ENCODE results near the gene SUMO2.
A peak's percentile ranks its signal among the peaks of the same experiment; 100 is the strongest.
"Not testable (repeated sequence)": the region's sequence is repeated elsewhere in the genome, so short reads cannot be mapped to it uniquely, and the experiment has no call there.

Gene SUMO2

DNA sequence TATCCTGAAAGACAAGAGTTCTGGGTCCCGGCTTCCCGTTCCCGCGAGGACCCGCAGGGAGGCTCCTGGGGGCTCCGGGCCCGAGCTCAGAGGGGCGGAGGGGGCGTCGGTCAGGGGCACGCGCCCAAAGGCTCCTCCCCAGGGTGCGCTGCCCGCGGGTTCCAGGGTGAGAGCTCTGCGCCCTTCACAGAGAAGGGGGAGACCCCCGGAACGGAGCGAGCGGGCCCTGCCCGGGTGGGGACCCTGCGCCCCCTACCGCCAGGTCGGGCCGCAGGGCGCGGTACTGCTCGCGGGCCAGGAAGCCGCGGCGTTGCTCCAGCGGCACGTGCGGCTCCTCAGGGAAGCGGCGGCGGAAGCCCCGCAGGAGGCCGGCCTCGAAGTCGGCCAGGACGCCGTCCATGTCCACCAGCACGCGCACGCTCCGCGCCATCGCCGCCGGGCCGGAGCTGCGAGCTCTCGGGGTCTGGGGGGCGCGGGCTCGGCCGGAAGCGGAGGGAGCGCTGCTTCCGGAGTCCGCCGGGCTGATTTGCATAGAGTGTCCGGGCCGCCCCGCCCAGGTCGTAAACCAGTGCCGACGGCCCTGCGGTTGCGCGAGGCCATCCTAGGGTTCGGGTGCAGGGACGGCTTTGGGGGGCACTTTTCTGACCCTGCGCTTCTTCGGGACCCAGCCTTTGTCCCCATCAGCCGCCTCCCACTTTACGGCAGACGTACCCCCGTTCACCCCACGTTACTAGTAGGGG is 51.3 kb downstream of the SUMO2 start, which contains the start of gene NT5C:
Gene NT5C, minus strand, starts transcription at position 465 of the 740 bp plus-strand sequence. Its CDS starts 35 bp downstream, at position 430.
- DNase-seq (ENCODE audit: low spot score), result peak; percentile 68
- TF ChIP-seq, protein P1, sequence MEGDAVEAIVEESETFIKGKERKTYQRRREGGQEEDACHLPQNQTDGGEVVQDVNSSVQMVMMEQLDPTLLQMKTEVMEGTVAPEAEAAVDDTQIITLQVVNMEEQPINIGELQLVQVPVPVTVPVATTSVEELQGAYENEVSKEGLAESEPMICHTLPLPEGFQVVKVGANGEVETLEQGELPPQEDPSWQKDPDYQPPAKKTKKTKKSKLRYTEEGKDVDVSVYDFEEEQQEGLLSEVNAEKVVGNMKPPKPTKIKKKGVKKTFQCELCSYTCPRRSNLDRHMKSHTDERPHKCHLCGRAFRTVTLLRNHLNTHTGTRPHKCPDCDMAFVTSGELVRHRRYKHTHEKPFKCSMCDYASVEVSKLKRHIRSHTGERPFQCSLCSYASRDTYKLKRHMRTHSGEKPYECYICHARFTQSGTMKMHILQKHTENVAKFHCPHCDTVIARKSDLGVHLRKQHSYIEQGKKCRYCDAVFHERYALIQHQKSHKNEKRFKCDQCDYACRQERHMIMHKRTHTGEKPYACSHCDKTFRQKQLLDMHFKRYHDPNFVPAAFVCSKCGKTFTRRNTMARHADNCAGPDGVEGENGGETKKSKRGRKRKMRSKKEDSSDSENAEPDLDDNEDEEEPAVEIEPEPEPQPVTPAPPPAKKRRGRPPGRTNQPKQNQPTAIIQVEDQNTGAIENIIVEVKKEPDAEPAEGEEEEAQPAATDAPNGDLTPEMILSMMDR (conservative IDR thresholded peaks at IDR 0.05; ENCODE audit: low read depth), result peak; percentile 78
- POLR2A ChIA-PET (ENCODE audit: low non-redundant PET), result interaction anchor here (0.8 to 1.8 kb wide), 3 partner anchors 15 to 24 kb away, joined by 4 to 6 read pairs (median 5); no protein-coding TSS in a partner anchor
- CTCF ChIA-PET, result interaction anchor here (0.5 to 5.8 kb wide), 12 partner anchors 9 to 61 kb away, joined by 3 to 61 read pairs (median 4); no protein-coding TSS in a partner anchor
- peak within 1 kb of the TSS; percentile 100 for H3K27ac ChIP-seq

DNA sequence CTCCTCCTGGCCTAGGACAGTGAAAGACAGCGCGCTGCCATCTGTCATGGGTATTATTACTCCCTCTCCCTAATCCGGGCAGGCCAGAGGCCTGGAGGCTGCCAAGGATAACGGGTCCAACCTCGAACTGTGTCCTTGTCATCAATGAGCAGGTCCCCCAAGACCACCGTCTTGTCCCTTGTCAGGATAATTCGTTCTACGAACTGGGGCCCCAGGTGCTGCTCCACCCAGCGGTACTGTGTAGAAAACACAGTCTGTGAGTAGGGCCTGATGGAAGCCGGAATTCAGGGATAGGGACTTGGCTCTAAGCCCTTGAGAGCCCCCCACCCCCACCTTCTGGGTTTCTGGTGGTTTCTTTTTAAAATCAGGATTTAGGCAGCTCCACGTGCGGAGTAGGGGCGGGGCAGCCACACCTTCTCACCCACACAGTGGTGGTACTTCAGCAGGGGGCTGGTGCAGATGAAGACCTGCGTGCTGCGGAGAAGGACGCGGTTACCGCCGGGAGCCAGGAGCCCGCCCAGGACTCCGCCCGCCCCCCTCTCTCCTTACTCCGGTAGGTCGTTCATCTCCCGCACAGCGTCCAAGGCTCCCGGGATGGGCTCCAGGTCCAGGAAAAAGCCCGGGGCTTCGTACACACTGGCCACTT is 52.0 kb downstream of the SUMO2 start:
- TF ChIP-seq, protein P1 (conservative IDR thresholded peaks at IDR 0.05; ENCODE audit: low read depth), result peak; percentile 62
- POLR2A ChIA-PET (ENCODE audit: low non-redundant PET), result interaction anchor here (0.9 to 1.8 kb wide), 2 partner anchors 17 to 23 kb away, joined by 4 to 6 read pairs; no protein-coding TSS in a partner anchor
- H3K27ac ChIP-seq, result peak overlapping the region; percentile 100
- CTCF ChIA-PET, result interaction anchor here (0.6 to 5.8 kb wide), 9 partner anchors 14 to 61 kb away, joined by 3 to 61 read pairs (median 4); no protein-coding TSS in a partner anchor
- DNase-seq (ENCODE audit: low spot score), result peak; percentile 54

DNA sequence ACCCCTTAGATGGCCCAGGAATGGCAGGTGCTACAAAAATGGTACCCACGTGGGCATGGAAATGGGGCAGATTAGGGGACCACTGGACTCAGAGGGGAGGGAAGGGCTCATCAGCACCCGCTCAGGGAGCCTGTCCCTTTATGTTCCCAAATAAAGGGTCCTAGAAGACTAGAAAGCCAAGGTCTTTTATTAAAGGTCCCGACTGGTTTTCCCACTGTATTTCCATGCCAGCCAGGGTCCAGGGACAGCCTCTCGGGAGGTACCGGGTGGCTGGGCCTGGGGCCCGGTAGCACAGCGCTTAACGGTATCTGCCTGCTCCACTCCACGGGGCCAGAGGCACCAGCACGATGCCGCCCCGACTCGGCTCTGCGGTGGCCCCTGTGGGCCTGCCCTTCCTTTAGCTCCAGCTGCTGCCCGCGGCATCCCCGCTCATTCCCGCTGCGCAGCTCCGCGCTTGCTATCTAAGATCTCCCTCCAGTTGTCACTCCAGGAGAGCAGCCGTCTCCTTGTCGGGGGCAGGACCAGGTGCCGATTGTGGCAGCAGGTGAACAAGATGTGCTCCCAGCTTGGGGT is 52.6 kb downstream of the SUMO2 start:
- TF ChIP-seq, protein P1 (conservative IDR thresholded peaks at IDR 0.05; ENCODE audit: low read depth), result no peak
- ChIA-PET POLR2A (ENCODE audit: low non-redundant PET) (no interaction called here), CTCF (interaction anchor here (0.5 to 5.8 kb wide), 10 partner anchors 11 to 45 kb away, joined by 3 to 61 read pairs (median 4); no protein-coding TSS in a partner anchor)
- no peak for DNase-seq (ENCODE audit: low spot score)
- H3K27ac ChIP-seq, result peak overlapping the region; percentile 100

DNA sequence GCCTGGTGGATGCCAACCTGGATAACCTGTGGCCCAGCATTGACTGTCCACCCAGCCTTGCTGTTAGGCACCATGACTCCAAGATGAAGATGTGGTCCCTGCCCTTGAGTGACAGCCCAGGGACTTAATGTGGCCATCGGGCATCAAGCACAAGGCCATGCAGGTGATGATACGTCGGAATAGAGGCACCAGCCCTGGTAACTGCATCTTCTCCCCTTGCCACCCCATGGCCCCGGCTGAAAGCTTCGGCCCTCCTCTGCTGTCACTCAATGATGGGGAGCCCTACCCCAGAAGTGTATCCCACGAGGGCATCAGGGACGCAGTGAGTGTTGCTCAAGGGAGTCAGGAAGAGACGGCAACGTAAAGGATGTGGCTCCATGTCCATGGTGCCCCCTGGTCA is 53.2 kb downstream of the SUMO2 start:
- TF ChIP-seq, protein P1 (conservative IDR thresholded peaks at IDR 0.05; ENCODE audit: low read depth), result no peak
- DNase-seq (ENCODE audit: low spot score), result no peak
- peak overlapping the region; percentile 100 for H3K27ac ChIP-seq
- ChIA-PET POLR2A (ENCODE audit: low non-redundant PET) (no interaction called here), CTCF (interaction anchor here (0.5 to 2.9 kb wide), 5 partner anchors 10 to 124 kb away, joined by 3 to 14 read pairs (median 4); no protein-coding TSS in a partner anchor)

DNA sequence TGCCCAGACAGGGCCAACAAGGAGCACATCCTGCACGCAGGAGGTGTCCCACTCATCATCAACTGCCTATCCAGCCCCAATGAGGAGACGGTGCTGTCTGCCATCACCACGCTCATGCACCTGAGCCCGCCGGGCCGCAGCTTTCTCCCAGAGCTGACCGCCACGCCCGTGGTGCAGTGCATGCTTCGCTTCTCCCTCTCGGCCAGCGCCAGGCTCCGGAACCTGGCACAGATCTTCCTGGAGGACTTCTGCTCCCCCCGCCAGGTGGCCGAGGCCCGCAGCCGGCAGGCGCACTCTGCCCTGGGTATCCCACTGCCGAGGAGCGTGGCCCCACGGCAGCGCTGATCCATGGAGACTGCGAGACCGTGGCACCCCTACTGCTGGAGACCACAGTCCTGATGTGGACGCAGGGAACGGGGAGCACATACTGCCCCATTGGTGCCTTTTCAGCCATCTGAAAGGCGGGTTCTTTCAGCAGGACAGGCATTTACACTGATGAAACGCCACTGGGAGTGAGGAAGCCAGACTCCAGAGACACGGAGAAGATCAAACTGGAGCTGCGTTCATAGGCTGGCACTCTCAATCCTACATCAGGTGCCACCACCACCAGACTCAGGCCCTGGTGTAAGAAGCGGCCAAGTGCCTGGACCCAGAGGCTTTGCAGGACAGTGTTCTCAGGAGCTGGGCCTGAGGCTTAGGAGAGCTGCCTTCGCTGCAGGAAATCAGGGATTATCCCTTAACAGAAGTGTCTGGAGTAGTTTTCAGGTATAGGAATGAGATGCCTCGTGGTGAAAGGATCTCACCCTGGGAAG is 53.9 kb downstream of the SUMO2 start:
- POLR2A ChIA-PET (ENCODE audit: low non-redundant PET), result interaction anchor here (0.5 kb wide), 1 partner anchor 40 kb away, joined by 3 read pairs; no protein-coding TSS in a partner anchor
- TF ChIP-seq, protein P1 (conservative IDR thresholded peaks at IDR 0.05; ENCODE audit: low read depth), result no peak
- CTCF ChIA-PET, result interaction anchor here (0.6 to 2.9 kb wide), 4 partner anchors 9 to 123 kb away, joined by 3 to 14 read pairs (median 4); no protein-coding TSS in a partner anchor
- DNase-seq (ENCODE audit: low spot score), result no peak
- H3K27ac ChIP-seq, result peak overlapping the region; percentile 100

DNA sequence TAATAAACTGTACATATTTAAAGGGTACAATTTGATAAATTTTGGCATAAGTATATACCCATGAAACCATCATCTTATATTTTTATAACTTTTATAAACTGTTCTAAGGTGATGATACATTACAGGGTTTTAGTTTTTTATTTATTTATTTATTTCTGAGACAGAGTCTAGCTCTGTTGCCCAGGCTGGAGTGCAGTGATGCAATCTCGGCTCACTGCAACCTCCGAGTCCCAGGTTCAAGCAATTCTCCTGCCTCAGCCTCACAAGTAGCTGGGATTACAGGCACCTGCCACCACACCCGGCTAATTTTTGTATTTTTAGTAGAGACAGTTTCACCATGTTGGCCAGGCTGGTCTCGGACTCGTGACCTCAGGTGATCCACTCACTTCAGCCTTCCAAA is 54.8 kb downstream of the SUMO2 start:
- POLR2A ChIA-PET (ENCODE audit: low non-redundant PET); DNase-seq (ENCODE audit: low spot score): not testable (repeated sequence)
- peak overlapping the region; percentile 100 for H3K27ac ChIP-seq
- CTCF ChIA-PET, result interaction anchor here (2.9 kb wide), 1 partner anchor 14 kb away, joined by 14 read pairs; no protein-coding TSS in a partner anchor
